HG02798 (cell line): ENCODE measurements around the gene STEAP1.
"Not testable (repeated sequence)": the region's sequence is repeated elsewhere in the genome, so short reads cannot be mapped to it uniquely, and the experiment has no call there.

Experiments
- ATAC-seq: cut with Tn5 transposase; IDR thresholded peaks from one replicate; pipeline ENCODE4 v1.9.1; 2021; ENCODE audit warnings: mild to moderate bottlenecking; ENCODE audit not compliant: unreplicated experiment, poor library complexity

The STEAP1 gene

DNA sequence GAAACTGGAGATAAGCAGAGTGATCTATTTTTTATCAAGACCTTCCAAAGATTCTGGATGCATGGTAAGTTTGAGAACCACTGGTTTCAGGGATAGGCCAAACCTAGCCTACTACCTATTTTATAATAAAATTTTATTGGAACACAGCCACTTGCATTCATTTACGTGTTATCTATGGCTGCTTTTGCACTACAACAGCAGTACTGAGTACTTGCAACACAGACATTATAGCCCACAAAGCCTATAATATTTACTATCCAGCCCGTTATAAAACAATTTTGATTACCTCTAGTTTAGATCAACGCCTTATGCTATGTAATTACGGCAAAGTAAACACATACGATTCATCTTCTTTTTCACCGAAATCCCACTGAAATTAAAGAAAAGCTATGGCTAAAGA is 18.4 kb downstream of the STEAP1 start:
- ATAC-seq = no peak

DNA sequence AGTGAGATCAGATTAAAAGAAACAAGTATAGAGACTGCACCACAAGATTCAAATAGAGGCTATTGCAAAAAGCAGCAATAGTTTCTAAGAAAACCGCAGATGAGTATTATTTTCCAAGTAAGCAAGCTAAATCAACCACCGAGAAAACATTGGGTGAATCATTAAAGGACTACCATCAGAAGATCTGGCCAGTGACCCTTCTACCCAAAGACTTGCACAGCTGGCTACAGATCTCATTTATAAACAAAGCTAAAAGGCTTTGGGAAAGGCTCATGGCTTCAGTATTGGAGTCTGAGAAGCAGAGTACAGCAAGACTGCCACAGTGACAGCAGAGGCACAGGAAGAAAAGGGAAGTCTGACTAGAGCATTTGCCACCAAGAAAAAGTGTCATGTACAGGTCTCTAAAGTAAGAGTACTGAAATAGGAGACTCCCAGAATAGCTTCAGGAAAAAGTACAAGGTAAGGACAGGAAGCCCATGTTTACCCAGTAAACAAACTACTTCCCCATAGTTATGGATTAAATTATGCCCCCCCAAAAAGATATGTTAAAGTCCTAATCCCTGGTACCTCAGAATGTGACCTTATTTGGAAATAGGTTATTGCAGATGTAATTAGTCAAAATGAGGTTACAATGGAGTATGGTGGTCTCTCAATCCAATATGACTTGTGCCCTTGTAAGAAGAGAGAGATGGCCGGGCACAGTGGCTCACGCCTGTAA is 19.0 kb downstream of the STEAP1 start:
- peak; percentile 97 for ATAC-seq

DNA sequence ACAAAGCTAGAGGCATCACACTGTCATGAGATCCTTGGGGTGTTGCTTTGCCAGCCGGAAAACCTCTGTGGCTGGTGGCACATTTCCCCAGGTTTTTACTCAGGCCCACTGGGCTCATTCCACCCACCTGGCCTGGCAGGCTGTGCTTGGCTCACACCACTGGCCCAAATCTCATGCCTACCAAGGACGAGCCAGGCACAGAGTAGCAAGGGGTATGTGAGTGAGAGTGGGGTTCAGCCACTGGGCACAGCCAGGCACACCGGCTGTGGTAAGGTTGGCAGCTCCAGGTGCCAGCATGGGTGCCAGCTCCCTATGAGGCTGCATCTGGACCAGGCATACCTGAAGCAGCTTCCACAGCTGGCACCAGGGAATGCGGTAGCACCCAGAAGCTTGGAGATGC is 21.4 kb downstream of the STEAP1 start:
- no peak for ATAC-seq

DNA sequence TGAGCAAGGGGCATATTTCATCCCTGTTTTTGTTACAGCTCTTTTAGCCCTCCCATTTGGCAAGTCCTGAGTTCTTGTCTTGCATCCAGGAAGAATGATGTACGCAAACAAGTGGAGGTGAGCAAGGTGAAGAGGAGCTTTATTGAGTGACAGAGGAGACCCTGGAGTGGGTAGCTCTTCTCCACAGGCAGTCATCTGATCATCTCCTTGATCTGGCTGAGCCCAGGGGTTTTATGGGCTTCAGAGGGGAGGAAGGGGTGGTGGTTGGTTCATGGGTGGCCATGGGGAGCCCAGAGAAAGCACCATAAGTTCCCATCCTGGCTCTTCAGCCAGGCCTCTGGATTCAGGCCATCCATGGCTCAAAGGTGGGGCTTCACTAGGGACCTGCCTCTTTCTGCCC is 21.9 kb downstream of the STEAP1 start:
- no peak for ATAC-seq

DNA sequence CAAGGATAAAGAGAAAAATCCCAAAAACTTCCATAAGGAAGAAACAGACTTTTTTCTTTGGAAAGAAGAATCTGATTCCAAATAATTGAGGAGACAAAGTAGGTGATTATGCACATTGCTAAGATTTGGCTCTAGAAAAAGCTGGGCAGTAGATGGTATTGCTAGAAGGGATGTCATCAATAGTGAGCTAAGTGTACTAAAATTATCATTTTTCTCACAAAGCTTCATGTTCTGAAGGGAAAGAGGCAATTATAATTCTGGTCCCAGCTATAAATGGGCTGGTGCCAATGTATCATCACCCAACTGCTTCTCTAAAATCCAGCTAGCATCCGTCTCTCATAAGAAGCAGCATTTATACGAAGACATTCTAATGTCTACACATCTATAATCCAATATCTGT is 23.9 kb downstream of the STEAP1 start:
- ATAC-seq = no peak

DNA sequence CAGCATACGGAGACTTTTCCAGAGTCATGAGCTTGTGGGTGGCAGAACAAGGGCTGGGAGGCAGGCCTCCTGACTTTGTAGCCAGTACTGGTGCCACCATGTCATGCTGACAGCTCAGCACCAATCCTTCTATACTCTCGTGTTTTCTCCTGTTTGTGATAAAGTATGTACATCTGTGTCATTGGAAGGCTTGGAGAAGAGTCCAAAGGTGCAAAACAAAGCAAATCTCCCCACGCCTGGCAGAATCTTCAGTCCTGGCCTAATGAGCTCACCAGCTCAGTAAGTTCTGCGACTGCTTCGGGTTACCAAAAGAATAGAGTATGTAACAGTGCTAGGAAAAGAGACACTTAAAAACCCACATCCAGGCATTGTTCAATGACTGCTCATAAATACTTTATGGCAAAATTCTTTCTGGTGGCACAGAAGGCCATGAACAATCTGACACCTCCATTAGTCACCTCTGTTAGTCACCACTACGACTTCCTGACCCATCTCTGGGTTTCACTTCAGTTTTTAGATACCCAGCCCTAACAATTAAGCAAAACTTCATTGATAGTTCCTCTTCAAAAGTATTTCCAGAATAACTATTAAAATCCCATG is 24.5 kb downstream of the STEAP1 start:
- peak; percentile 94 for ATAC-seq

DNA sequence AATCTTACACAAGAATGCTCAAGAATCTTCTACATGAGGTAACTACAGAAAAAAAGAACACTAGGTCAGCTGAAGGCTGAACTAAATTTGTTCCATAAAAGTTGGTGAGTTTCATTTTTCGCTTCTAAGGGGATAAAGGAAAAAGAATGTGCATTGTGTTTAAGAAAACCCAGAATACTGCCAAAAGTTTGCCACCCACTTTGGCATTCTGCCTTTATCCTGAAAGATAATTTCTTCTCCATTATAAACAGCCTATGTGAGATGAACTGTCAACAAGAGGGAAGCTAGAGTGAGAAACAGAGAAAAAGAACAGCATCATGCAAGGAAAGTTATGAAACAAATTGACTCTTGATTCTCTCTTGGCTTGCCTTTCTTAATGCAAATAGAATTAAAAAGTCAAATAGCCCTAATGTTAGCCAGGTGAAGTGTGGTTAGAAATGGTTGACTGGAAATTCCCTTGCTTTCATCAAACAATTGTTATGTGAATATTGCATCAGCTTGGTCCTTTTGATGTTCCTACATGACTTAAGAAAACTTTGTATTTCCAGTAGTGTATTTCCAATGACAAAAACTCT is 25.8 kb downstream of the STEAP1 start:
- ATAC-seq = peak; percentile 42

DNA sequence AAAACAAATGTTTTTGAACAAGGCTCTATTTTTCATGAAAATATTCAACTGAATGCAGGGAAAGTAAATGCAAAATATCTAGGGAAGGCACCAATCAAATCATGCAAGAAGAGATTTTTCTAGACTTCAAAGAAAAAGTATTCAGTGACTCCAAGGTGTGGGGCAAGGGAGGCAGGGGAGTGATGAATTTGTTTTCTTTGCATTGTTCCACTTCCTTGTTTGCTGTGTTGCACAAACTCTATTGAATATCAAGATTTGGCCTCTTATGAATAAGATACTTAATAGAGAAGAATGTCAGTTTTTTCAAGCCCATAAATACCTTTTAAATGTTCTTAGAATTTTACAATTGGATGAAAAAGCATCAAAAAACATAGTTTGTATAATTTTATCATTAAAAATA is 26.4 kb downstream of the STEAP1 start:
- ATAC-seq = no peak

DNA sequence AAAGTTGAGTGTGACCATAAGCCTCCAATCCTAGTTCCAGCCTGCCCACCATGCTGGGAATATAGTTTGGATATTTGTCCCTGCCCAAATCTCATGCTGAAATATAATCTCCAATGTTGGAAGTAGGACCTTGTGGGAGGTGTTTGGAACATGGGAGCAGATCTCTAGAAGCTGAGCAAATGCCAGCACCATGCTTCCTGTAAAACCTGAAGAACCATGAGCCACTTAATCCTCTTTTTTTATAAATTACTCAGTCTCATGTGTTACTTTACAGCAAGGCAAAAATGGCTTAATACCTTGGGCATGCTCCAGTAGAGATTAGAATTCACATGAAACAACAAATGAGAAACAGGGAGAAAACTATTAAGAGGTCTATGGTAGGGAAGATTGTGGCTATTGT is 27.2 kb downstream of the STEAP1 start:
- no peak for ATAC-seq

DNA sequence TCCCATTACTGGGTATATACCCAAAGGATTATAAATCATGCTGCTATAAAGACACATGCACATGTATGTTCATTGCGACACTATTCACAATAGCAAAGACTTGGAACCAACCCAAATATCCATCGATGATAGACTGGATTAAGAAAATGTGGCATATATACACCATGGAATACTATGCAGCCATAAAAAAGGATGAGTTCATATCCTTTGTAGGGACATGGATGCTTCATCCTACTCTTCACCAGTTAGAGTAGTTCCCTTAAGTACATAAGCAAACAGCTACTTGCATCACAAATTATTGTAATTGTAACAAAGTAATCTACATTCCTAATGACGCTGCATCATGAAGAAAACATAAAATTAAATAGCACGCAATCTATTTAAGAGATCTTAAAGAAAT is 32.0 kb downstream of the STEAP1 start:
- not testable (repeated sequence) for ATAC-seq

DNA sequence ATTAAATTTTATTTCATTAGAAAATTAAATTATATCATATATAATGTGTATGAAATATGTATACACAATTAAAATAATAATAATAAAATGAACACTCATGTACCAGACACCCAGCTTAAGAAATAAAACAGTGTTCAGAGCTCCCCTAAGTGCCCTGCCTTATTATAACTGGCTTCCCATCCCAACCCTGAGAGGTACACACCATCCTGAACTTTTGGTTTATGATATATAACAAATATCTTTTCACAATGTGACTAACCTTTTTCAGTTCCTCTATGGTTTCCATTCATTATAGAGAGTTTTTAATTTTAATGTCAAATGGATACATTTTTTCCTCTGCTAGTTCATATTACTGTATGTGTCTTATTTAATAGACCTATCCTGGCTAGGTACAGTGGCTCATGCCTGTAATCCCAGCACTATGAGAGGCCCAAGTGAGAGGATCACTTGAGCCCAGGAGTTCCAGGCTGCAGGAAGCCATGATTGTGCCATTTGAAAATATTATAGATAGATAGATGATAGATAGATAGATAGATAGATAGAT is 33.3 kb downstream of the STEAP1 start:
- ATAC-seq = no peak

DNA sequence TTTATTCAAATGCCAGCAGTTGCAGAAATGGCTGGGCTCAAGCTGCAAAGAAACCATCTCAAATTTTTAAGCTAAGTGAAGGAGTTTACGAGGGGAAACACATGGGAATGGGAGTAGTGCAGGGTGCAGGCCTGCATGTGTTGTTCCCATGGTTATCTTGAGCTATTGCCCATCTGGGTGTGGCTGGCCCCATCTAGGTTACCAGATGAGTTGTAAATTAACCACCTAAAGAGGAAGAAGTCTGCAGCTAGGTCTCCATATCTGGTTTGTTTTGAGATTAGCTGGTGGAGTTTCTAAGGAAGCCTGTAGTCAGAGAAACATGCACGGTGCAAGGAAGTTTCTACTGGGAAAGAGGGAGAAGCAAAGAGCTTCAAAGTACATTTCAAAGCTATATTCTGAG is 34.0 kb downstream of the STEAP1 start:
- peak; percentile 96 for ATAC-seq

DNA sequence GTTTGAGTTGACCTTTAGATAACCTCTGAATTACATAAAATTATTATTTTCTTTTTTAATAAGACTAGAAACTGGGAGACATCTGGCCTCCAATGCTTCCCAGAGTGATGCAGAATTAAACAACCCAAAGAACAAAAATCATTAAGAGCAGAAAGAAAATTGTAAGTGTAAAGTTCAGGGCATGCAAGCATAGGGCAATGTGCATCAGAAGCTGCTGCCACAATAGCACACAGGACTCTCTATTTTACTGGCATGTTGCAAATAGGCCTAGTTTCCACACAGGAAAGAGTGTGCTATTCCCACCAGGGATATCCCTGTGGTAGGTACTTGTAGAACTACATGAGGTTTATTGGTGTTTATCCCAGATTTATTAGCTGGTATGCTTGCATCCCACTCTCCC is 36.7 kb downstream of the STEAP1 start:
- no peak for ATAC-seq

DNA sequence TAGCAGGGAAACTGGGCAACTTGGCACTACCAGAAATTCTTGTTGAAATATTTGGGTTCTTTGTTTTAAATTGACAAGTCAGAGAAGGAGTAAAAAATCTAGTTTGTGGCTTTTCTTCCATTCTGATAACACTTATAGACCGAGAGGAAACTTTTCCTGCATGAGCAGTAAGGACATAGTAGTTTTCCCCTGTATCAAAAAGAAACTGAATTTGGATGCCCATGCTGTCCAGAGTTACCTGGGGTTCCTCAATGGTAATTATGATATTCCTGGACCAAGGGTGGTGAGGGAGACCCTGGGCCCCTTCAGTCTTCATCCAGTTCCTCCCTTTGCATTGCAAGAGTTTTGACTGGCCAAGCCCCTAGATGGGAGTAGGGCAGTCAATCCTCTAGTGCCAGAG is 37.4 kb downstream of the STEAP1 start:
- ATAC-seq = no peak

DNA sequence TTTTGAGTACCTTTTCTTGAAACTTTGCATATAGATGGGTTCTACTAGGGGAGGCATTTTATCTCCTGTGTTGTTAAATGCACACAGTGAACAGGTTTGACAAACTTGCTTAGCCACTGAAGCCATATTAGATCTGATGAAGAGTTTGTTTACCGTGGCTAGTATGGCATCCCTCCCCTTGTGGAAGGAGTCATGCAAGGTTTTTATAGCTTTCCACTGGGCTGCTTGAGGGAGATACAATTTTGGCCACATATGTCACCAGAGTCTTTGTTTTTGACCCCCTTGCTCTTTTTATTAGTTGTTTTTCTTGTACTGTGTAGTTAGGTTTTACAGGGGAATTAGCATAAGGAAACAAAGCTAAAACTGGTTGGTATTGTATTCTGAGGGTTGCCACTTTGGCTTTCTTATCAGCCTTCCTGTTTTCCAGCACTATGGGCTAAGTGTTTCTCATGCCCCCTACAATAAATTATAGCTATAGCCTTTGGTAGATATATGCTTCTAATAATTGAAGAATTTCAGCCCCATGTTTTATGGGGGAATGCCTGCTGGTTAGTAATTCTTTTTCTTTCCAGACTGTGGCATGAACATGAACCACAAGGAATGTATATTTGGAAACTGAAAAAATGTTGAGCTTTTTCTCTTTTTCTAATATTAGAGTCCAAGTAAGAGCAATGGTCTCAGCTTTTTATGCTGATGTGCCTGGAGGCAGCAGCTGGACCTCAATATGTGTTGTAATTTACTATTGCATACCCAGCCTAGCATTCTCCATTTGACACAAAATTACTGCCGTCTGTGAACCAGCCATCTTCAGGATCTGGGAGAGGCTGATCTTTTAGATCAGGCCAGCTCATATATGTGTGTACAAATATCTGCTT is 38.8 kb downstream of the STEAP1 start:
- ATAC-seq = no peak

DNA sequence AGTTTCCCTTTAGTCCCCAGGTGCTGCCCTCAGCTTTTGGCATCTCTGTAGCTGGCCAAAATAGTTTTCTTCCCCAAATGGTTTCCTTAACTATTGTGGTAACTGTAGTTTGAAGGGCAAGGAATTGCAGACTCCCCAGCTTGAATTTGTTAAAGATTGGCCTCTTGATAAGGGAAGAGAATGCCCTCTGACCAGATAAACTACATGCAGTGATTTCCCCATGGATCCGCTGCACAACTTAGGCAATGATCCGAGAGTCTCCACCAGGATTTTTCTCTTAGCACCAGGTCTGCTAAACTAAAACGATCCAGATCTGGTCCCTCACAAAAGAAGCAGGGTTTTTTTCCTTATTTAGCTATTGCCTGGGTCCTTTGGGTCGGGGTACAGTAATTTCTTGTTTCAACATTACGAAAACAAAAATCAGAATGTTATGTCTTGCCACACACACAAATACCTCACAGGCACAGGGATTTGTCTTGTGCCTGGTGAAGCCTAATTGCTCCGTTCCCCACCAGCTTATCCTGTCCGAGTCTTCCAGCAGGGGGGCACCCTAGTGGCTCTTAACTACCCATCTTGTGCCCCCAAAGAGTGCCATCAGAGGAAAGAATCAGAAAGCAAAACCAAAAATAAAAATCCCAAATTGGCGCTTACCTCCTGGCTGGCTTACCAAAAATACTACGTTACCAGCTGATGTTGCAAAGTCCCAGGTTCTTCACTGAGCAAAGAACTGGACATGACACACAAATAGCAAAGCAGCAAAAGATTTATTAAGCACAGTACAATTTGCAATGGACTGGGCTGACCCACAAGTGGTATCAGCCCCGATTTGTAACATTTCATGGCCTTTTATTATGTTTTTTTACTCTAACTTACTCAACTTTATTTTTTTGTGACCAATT is 40.9 kb downstream of the STEAP1 start:
- no peak for ATAC-seq

DNA sequence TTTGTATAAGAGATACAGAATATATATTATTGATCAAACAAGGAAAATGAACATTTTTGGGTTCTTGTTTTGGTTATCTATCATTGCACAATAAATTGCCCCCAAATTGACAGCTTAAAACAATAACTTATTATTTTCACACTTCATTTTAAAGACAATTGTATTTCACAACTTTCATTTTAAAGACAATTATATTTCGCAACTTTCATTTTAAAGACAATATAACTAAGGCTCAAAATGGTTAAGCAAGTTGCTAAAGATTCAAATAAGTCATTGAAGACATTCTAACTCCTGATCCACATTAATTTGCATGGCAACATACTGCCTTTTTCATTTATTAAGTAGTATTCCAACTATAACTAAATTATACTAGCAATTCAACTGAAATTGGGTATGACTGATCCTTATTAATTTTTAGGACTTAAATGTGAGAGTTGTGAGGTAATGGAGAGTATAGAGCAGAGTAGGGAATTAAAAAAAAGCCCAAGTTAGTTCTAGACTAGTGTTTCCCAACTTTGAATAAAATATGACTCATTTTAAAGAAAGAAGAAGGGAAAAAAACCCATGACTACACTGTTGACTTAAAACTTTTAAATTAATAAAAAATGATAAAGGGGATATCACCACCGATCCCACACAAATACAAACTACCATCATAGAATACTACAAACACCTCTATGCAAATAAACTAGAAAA is 47.4 kb downstream of the STEAP1 start:
- no peak for ATAC-seq

DNA sequence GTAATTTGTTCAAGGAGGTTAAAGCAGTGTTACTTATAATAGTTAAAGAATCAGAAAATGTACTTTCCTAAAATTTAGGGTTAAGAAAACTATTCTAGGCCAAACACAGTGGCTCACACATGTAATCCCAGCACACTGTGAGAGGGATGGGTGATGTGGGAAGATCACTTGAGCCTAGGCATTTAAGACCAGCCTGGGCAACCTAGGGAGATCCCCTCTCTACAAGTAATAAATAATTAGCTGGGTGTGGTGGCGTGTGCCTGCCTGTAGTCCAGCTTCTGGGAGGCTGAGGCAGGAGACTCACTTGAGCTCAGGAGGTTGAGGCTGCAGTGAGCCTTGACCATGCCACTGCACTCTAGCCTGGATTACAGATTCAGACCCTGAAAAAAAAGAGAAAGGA is 53.7 kb downstream of the STEAP1 start:
- ATAC-seq = no peak

DNA sequence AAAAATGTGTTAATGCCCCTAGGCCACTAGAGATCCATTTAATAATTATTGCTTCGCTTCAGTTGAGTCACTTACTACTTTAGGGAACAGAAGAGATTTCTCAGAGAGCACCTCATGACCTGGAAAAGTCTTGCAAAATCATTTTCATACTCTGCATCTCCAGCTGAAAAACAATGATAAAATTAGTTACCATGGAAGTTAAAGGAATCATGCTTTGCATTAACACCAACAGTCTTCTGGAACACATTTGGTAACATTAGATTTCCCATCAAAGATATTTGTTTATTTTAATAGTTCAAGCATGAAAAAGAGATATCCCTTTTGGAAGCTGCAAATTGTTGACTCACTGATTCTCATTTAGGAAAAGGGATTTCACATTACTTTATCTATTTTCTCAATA is 55.5 kb downstream of the STEAP1 start:
- no peak for ATAC-seq
